Heart left ventricle (tissue), 16 donors: Measurements from ENCODE around the gene UQCC2. TPM values are rescaled to one million over a fixed set of nuclear protein-coding genes. Genes with fewer than 3 reads are reported as not detected.

Source experiments
- ATAC-seq, 4 donors: fragments of 200-7000 bp; cut with Tn5 transposase; one replicate each; pipeline ENCODE4 v1.9.1; 2020 to 2022; ENCODE audit warnings: moderate library complexity in 4 of 4, mild to moderate bottlenecking in 3 of 4, moderate number of reproducible peaks in 1 of 4
- DNase-seq, 5 donors: peaks; one replicate each; pipeline ENCODE4 v3.0.0-alpha.2; 2020
- H3K27ac ChIP-seq, 12 donors: fragments of 200-600 bp; sonication (generic) in 4 of 12; one replicate each; pipeline versions ENCODE4 v1.5.0 to v1.8.0; 2016 to 2022; ENCODE audit warnings: mild to moderate bottlenecking in 2 of 12
- H3K27me3 ChIP-seq, 9 donors: fragments of 200-600 bp; sonication (generic) in 2 of 9; one replicate each; pipeline versions ENCODE4 v1.5.1 to v1.8.0; 2016 to 2022; ENCODE audit warnings: mild to moderate bottlenecking in 3 of 9
- H3K36me3 ChIP-seq, 9 donors: fragments of 200-600 bp; sonication (generic) in 2 of 9; one replicate each; pipeline versions ENCODE4 v1.5.0 to v1.8.0; 2018 to 2022; ENCODE audit warnings: mild to moderate bottlenecking in 2 of 9
- H3K4me1 ChIP-seq, 12 donors: fragments of 200-600 bp; sonication (generic) in 4 of 12; one replicate each; pipeline versions ENCODE4 v1.5.0 to v1.8.0; 2016 to 2022; ENCODE audit warnings: mild to moderate bottlenecking in 3 of 12
- H3K4me3 ChIP-seq, 12 donors: fragments of 200-600 bp; sonication (generic) in 4 of 12; one replicate each; pipeline versions ENCODE4 v1.5.0 to v1.8.0; 2017 to 2022; ENCODE audit warnings: mild to moderate bottlenecking in 9 of 12, moderate library complexity in 4 of 12
- H3K9me3 ChIP-seq, 12 donors: fragments of 200-600 bp; sonication (generic) in 4 of 12; one replicate each; pipeline versions ENCODE4 v1.5.0 to v1.8.0; 2016 to 2022; ENCODE audit warnings: mild to moderate bottlenecking in 1 of 12
- POLR2A ChIP-seq, 2 donors: fragments of 450-650 bp; IDR thresholded peaks; one replicate each; pipeline ENCODE4 v1.6.1; 2017; ENCODE audit warnings: antibody characterized with exemption in 2 of 2, mild to moderate bottlenecking in 2 of 2, moderate library complexity in 2 of 2
- WGBS, 4 donors: extraction: QIAGEN DNeasy Blood & Tissue Kit in 2 of 4; methylation state at CpG; one replicate each; pipeline versions ENCODE4 v1.1.5 to v1.1.7; 2013 to 2018; 5-methylcytosine and 5-hydroxymethylcytosine counted together
- intact Hi-C, 10 donors: fragments of 100-400 bp; cut with DNase I; formaldehyde crosslinking; loops; one replicate each; pipeline versions ENCODE4 v1.11.1 to v1.14.2; 2022
- polyA plus RNA-seq, 2 donors: library from polyadenylated mRNA; stranded (reverse); fragments of 200-250 nt; gene quantifications; one replicate each; pipeline ENCODE4 v1.2.3, GENCODE V29; 2013
- total RNA-seq, 9 donors: library from RNA; depleted of rRNA in 2 of 9; stranded (reverse); fragments of >200 nt in 2 of 9; fragmentation: NEBNext Ultra II Directional in 3 of 9; extraction: Animal tissue kit (Norgen Biotek cat#: 25700) in 3 of 9; gene quantifications; one replicate each; pipeline versions ENCODE4 v1.1.0 to v1.2.4, GENCODE V29; 2016 to 2023
- TF ChIP-seq, protein P1 (sequence below), 12 donors: fragments of 200-600 bp; sonication (generic) in 4 of 12; IDR thresholded peaks; one replicate each; pipeline versions ENCODE4 v1.5.0 to v1.8.0; 2018 to 2022; ENCODE audit warnings: antibody characterized with exemption in 12 of 12, mild to moderate bottlenecking in 5 of 12
- donor health status: ischemic (EF 13 %, LVEDD 7.1; RV severe dilation, severe dysfunction).
- donor health status: healthy with polysubstance abuse.
- donor health status: DM: no; HTN: yes; CAD: no.
- donor health status: DM: no; HTN: no; CAD: no.
- donor health status: ischemic (EF 25% LVEDD 6.9; RV normal size, moderate dysfunction).
- donor health status: ischemic (EF 25% LVEDD 5.7; RV mildly dilated, moderate dysfunction).
- donor health status: healthy.
- donor health status: DM: yes; HTN: yes; CAD: no.
- donor health status: ischemic (EF 35%, LVEDD 5.7; RV mildly dilated, moderate dysfunction).
- donor health status: nonischemic (EF 11% LVEDD 7.7; RV severe dilation, severe dysfunction).
- donor health status: DM: yes; HTN: yes; CAD: no.
- donor health status: PGD.
- donor health status: ischemic (EF 29% LVEDD 5.4; RV normal size, mild dysfunction).
- donor health status: nonischemic (EF 23%, LVEDD 6.1; RV moderate dilation, normal function).

The UQCC2 gene
- total and polyA plus RNA-seq, 11 donors = 88.5 to 496 (median 195) TPM

DNA sequence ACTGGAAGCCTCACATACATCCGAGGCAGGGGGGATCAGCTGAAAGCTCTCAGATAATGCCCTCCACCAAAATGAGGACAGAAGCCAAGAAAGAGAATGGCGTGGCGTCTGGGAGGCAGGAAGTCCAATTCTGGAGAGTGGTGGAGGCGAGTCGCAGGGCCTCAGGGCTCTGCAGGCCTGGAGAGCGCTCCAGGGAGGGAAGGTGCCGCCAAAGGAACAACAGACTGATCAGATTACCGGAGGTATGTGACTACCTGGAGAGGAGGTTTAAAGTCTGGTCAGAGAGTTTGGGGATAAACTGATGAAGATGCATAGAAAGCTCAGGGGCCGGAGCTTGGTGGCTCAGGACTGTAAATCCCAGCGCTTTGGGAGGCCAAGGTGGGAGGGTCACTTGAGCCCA lies 46.4 kb upstream of the UQCC2 start:
- Histone ChIP-seq H3K27me3 (no peaks in the 10 kb centered on the region), H3K27ac (no peak overlapping the region), H3K4me1 (peaks cover 0 to 24% (median 15%) of the 10 kb centered on the region in 12 donors), H3K9me3 (no peaks in the 10 kb centered on the region), H3K4me3 (no peak overlapping the region), H3K36me3 (no peaks in the 10 kb centered on the region)
- DNase-seq (no peak), ATAC-seq (no peak)
- WGBS, 4 donors = 81 to 86% (median 84%) methylated on average over 10 of the region's 10 CpGs
- no peak for TF ChIP-seq POLR2A (IDR thresholded peaks at IDR 0.05)
- TF ChIP-seq, protein P1, sequence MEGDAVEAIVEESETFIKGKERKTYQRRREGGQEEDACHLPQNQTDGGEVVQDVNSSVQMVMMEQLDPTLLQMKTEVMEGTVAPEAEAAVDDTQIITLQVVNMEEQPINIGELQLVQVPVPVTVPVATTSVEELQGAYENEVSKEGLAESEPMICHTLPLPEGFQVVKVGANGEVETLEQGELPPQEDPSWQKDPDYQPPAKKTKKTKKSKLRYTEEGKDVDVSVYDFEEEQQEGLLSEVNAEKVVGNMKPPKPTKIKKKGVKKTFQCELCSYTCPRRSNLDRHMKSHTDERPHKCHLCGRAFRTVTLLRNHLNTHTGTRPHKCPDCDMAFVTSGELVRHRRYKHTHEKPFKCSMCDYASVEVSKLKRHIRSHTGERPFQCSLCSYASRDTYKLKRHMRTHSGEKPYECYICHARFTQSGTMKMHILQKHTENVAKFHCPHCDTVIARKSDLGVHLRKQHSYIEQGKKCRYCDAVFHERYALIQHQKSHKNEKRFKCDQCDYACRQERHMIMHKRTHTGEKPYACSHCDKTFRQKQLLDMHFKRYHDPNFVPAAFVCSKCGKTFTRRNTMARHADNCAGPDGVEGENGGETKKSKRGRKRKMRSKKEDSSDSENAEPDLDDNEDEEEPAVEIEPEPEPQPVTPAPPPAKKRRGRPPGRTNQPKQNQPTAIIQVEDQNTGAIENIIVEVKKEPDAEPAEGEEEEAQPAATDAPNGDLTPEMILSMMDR (IDR thresholded peaks at IDR 0.05) = no peak
- intact Hi-C loops = no loop called here

DNA sequence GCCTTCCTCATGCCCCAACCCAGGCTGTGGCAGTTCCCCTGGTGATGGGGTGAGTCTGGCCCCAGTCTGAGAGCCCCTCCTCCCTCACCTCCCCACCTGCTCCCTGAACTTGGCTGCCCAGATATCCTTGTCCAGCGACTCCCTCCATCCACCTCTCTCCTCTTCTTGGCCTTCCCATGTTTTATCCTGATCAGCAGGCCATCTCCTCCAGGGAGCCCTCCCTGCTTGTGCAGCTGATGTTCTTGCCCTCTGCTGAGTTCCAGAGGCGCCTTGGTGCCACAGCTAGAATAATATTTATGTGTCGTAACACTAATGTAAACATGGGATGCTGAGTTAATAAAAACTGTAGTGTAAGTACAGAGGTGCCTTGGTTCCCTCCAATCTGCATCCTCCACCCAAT lies 45.6 kb upstream of the UQCC2 start:
- DNase-seq = no peak
- peaks cover 0 to 17% (median 11%) of the 10 kb centered on the region in 12 donors for H3K4me1 ChIP-seq
- H3K36me3 ChIP-seq = no peaks in the 10 kb centered on the region
- H3K9me3 ChIP-seq = no peaks in the 10 kb centered on the region
- TF ChIP-seq, protein P1 (IDR thresholded peaks at IDR 0.05) = no peak
- no peak for TF ChIP-seq POLR2A (IDR thresholded peaks at IDR 0.05)
- ATAC-seq = no peak
- WGBS, 4 donors = 72 to 90% (median 83%) methylated on average over 3 of the region's 3 CpGs
- intact Hi-C loops = no loop called here
- H3K27me3 ChIP-seq = no peaks in the 10 kb centered on the region
- H3K27ac ChIP-seq = no peak overlapping the region
- H3K4me3 ChIP-seq = no peak overlapping the region

DNA sequence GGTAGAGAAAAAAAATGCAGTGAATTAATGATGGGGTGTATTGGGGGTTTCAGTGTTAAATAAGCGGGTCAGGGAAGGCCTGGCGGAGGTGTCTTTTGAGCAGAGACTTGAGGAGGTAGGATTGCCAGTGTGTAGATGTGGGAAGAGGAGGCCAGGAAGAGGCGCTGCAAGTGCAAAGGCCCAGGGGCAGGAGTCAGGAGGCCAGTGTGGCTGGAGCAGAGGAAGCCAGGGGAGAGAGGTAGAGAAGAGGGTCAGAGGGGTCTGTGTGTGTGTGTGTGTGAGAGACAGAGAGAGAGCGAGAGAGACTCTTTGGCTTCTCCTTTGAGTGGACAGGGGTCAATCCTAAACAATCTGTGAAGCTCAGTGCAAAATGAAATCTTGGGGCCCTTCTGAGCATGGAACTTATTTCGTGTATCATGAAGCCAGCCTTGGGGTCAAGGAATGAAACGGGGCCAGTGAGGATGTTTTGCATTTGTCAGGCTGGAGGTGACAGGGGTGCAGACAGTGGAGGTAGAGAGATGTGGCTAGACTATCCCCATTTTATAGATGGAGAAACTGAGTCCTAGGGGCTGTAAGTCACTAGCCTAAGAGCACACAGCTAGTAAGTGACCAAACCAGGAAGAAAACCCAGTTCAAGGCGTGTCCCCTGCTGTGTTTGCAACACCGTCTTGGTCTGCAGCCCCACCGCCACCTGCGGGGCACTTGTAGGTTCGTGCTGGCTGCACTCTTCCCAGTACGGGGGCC lies 44.9 kb upstream of the UQCC2 start:
- WGBS, 4 donors = 79 to 87% (median 86%) methylated on average over 12 of the region's 12 CpGs
- intact Hi-C loops = no loop called here
- Histone ChIP-seq H3K4me3 (no peak overlapping the region), H3K4me1 (peaks cover 0 to 15% (median 5%) of the 10 kb centered on the region in 12 donors), H3K27ac (no peak overlapping the region), H3K27me3 (no peaks in the 10 kb centered on the region), H3K9me3 (no peaks in the 10 kb centered on the region), H3K36me3 (no peaks in the 10 kb centered on the region)
- TF ChIP-seq, protein P1 (IDR thresholded peaks at IDR 0.05) = no peak
- TF ChIP-seq POLR2A (IDR thresholded peaks at IDR 0.05) = no peak
- DNase-seq (no peak), ATAC-seq (no peak)

DNA sequence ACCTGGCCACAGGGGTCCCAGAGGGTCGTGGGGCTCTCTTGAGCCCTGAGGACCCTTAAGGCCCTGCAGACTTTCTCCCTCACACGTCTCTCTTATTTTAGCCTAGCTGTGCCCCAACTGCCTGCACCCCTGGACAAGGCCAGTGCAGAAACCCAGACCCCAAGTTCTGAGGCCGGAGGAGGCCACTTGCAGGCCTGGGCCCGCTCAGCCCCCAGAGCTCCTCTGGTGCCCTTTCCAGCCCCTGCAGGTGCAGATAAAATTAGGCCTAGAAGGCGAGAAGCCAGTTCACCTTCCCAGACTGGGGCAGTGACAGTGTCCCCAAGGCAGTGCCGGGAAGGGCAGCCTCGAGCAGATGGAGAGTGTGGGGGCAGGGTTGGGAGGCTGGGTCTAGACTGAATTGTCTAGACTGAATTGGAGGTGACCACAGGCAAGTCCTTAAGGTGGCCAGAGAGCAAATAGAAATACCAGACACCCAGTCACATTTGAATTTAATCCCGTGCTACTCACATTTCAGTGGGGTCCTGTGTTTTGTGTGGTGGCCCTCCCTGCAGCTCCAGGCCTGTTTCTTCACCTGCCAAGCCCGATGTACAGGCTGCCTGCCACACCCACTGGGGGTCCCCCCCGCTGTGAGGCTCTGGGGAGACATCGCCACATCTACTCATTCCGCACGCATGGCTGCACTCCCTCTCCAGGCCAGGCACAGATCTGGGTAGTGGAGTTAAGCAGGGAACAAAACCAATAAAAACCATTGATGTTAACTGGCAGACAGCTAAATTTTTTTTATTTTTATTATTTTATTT lies 43.8 kb upstream of the UQCC2 start:
- intact Hi-C loops = no loop called here
- no peak for TF ChIP-seq POLR2A (IDR thresholded peaks at IDR 0.05)
- TF ChIP-seq, protein P1 (IDR thresholded peaks at IDR 0.05) = no peak
- WGBS, 4 donors = 81 to 86% (median 84%) methylated on average over 12 to 13 of the region's 13 CpGs
- Histone ChIP-seq H3K4me1 (peaks cover 0 to 5% (median 0%) of the 10 kb centered on the region in 12 donors), H3K36me3 (no peaks in the 10 kb centered on the region), H3K27ac (no peak overlapping the region), H3K9me3 (no peaks in the 10 kb centered on the region), H3K27me3 (no peaks in the 10 kb centered on the region), H3K4me3 (no peak overlapping the region)
- no peak for ATAC-seq
- DNase-seq = no peak
